Endothelial cell of umbilical vein (primary cell): ENCODE data around the gene DNAJC22.

Experiments used
- CTCF ChIP-seq, 2 donors: IDR thresholded peaks; 1 replicate in 1 of 2; 2 replicates in 1 of 2; pipeline ENCODE4 v1.5.1; 2011; ENCODE audit warnings: low read length in 2 of 2, mild to moderate bottlenecking in 2 of 2, moderate library complexity in 2 of 2, control low read depth in 1 of 2, inconsistent platforms in 1 of 2, low read depth in 1 of 2; ENCODE audit not compliant: insufficient read depth in 1 of 2; ENCODE audit errors: extremely low read depth in 1 of 2
- EZH2 ChIP-seq: IDR thresholded peaks from 2 replicates; pipeline ENCODE4 v1.6.1; 2012; ENCODE audit warnings: borderline replicate concordance, low read depth, mild to moderate bottlenecking, moderate library complexity, low read length, inconsistent platforms; ENCODE audit not compliant: severe bottlenecking
- FOS ChIP-seq: IDR thresholded peaks from 2 replicates; pipeline ENCODE4 v1.6.1; 2011; ENCODE audit warnings: mild to moderate bottlenecking, low read length, moderate library complexity, borderline replicate concordance; ENCODE audit not compliant: insufficient read depth
- MYC ChIP-seq: IDR thresholded peaks from one replicate; pipeline ENCODE4 v1.6.1; 2011; ENCODE audit warnings: mild to moderate bottlenecking, low read depth, low read length
- POLR2A ChIP-seq: IDR thresholded peaks from 2 replicates; pipeline ENCODE4 v1.6.1; 2012; ENCODE audit warnings: low read depth, mild to moderate bottlenecking, control low read depth, low read length
- POLR2AphosphoS5 ChIP-seq: IDR thresholded peaks from 2 replicates; pipeline ENCODE4 v1.6.1; 2012; ENCODE audit warnings: low read depth, mild to moderate bottlenecking, control low read depth, low read length, moderate library complexity; ENCODE audit not compliant: insufficient read depth

GRCh38 chr12:49345051-49345824 lies 1.4 kb upstream of the DNAJC22 start:
- TF ChIP-seq CTCF (IDR thresholded peaks at IDR 0.05; ENCODE audit: extremely low read depth in 1 of 2, insufficient read depth in 1 of 2, low read depth in 1 of 2, low read length in 2 of 2), result no peak
- TF ChIP-seq POLR2A, result no peak
- no peak for TF ChIP-seq MYC
- TF ChIP-seq EZH2, result no peak
- TF ChIP-seq POLR2AphosphoS5, result no peak
- no peak for TF ChIP-seq FOS
